ENCODE measurements around the gene PARD3B.

DNA sequence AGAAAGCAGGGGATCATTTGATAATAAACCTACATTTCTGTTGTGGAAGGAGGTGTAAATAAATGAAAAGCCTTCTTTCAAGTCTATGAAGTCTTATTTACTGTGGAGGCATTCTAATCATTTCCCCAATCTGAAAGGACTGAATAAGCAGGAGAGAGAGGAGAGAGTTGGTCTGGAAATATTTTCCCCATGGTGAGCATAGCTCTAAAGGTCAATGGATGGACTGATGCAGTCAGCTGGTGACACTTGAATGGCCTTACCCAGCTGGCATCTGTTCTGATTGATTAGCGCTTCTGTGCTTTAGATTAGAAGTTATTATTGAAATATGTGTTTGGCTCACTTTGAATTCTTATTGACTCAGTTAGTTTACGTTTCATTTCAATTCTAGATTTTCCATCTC is 122.7 kb downstream of the PARD3B start:
- TF ChIP-seq POLR2A (IDR thresholded peaks at IDR 0.05): no peak
- TF ChIP-seq, protein P1, sequence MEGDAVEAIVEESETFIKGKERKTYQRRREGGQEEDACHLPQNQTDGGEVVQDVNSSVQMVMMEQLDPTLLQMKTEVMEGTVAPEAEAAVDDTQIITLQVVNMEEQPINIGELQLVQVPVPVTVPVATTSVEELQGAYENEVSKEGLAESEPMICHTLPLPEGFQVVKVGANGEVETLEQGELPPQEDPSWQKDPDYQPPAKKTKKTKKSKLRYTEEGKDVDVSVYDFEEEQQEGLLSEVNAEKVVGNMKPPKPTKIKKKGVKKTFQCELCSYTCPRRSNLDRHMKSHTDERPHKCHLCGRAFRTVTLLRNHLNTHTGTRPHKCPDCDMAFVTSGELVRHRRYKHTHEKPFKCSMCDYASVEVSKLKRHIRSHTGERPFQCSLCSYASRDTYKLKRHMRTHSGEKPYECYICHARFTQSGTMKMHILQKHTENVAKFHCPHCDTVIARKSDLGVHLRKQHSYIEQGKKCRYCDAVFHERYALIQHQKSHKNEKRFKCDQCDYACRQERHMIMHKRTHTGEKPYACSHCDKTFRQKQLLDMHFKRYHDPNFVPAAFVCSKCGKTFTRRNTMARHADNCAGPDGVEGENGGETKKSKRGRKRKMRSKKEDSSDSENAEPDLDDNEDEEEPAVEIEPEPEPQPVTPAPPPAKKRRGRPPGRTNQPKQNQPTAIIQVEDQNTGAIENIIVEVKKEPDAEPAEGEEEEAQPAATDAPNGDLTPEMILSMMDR (IDR thresholded peaks at IDR 0.05): no peak
